Large intestine (tissue), 3 donors: ENCODE results near the gene CAMK2B. TPM values are rescaled to one million over a fixed set of nuclear protein-coding genes. Genes with fewer than 3 reads are reported as not detected.

Experiments
- DNase-seq, 2 donors: peaks; one replicate each; pipeline versions ENCODE4 v3.0.0 to v3.0.0-alpha.2; 2013
- H3K27ac ChIP-seq: one replicate; pipeline ENCODE4 v1.5.1; 2013; ENCODE audit warnings: low read length
- H3K27me3 ChIP-seq: 2 replicates; pipeline ENCODE4 v1.6.1; 2013; ENCODE audit warnings: low read length; ENCODE audit not compliant: control insufficient read depth, insufficient read depth
- H3K36me3 ChIP-seq: 2 replicates; pipeline ENCODE4 v1.6.1; 2013; ENCODE audit warnings: low read length; ENCODE audit not compliant: control insufficient read depth, insufficient read depth
- H3K4me1 ChIP-seq: one replicate; pipeline ENCODE4 v1.6.1; 2013; ENCODE audit warnings: low read length; ENCODE audit not compliant: control insufficient read depth, insufficient read depth
- H3K4me3 ChIP-seq: one replicate; pipeline ENCODE4 v1.5.1; 2013; ENCODE audit warnings: low read length
- H3K9me3 ChIP-seq: one replicate; pipeline ENCODE4 v1.6.1; 2013; ENCODE audit warnings: mild to moderate bottlenecking, low read depth, low read length, moderate library complexity; ENCODE audit not compliant: control insufficient read depth
- WGBS: methylation state at CpG from one replicate; pipeline ENCODE4 v1.1.5; 2013; ENCODE audit warnings: low lambda C conversion rate; ENCODE audit not compliant: insufficient coverage; 5-methylcytosine and 5-hydroxymethylcytosine counted together
- polyA plus RNA-seq: library from polyadenylated mRNA; unstranded; fragments of 120-200 nt; gene quantifications from one replicate; pipeline ENCODE4 v1.2.1, GENCODE V29; 2013

CAMK2B gene
- polyA plus RNA-seq, 1 donor: 4.4 TPM

DNA sequence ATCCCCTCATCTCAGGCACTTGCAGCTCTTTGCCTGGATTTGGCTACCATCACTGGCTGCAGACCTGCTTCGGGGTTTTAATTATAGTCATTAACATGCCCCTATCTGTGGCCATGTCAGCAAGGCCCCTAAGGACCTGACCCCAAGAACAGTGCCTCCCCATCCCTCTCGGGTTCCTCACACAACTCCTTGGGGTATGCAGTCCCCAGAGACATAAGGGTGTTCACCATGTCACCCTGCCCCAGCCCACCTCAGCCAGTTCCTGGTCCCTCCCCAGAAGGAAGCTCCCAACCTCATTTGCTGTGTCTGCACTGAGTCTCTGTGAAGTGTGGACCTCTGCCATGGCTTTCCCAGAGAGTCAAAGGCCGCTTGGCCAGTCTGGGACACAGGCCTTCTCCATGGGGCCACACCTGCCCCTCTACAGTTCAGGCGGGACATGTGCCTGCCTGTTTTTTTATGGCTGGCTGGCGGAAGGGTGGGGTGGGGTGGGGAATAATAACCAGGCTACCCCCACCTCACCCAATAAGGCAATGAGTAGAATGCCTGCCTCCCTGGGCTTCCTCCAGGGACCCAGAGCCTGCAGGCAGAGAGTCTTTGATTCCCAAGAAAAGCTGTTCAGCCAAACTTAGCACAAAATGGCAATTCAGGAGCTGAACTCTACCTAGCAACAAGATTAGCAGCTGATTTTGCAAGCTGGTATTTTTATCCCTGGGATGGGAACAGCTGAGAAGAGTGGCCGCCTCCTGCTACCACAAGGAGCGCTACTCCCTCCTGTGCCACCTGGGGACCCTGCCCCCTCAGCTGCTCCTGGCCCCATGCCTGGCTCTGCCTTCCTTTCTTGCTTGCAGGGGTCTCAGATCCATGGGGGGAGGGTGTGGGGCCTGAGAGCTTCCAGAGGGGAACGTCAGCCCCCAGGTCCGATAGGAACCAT, 23.7 kb upstream of the CAMK2B start:
- Histone ChIP-seq H3K4me1 (no peaks in the 10 kb centered on the region), H3K36me3 (no peaks in the 10 kb centered on the region), H3K4me3 (no peak overlapping the region), H3K9me3 (no peaks in the 10 kb centered on the region), H3K27ac (no peak overlapping the region), H3K27me3 (peaks cover 3% of the 10 kb centered on the region)
- no CpG with 5 or more reads among the region's 9 CpGs for WGBS
- no peak for DNase-seq

DNA sequence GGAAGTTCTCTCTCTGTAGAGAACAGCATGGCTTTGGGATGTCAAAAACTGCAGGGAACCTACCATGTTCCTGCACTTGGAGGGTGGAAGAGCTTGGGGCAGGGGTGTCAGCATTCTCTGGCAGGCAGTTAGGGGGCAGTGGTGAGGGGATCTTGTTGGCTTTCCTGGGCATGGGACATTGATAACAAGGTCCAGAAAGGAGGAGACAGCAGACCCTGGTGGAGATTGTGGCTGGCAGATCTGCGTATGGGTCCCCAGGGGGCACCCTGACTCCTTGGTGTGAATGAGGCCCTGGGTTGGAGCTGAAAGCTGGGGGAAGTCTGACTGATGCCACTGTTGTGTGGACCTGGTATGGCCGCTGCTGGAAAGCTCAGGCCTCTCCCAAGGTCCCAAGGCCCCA, 22.9 kb upstream of the CAMK2B start:
- Histone ChIP-seq H3K4me1 (no peaks in the 10 kb centered on the region), H3K27me3 (peaks cover 3% of the 10 kb centered on the region), H3K9me3 (no peaks in the 10 kb centered on the region), H3K36me3 (no peaks in the 10 kb centered on the region), H3K27ac (no peak overlapping the region), H3K4me3 (no peak overlapping the region)
- no CpG with 5 or more reads among the region's 2 CpGs for WGBS
- DNase-seq: no peak

DNA sequence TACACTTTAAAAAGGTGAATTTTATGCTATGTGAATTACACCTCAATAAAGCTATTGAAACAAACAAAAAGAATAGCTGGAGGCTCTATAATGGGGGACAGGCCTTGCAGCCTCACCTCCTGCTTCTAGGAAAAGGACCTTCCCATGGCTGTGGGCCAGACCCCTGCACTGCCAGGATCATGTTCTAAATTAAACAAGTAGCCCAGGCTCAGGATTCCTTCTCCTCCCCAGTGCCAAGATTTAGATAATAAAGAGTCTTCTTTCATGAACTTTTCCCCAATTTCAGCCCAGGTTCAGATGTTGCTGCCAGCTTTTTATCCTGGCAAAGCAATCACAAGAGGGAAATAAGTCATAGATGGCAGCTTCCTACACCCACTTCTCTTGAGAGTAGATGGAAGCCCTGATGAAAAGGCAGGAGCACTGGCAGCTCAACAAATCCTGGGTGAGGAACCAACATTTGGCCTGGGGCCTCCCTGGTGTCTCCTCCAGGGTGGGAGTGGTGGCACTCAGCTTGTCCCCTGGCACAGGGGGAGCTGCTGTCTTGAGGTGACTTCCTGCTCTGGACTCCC, 22.2 kb upstream of the CAMK2B start:
- DNase-seq: no peak
- Histone ChIP-seq H3K4me1 (no peaks in the 10 kb centered on the region), H3K27ac (no peak overlapping the region), H3K4me3 (no peak overlapping the region), H3K9me3 (no peaks in the 10 kb centered on the region), H3K36me3 (no peaks in the 10 kb centered on the region), H3K27me3 (peaks cover 3% of the 10 kb centered on the region)

DNA sequence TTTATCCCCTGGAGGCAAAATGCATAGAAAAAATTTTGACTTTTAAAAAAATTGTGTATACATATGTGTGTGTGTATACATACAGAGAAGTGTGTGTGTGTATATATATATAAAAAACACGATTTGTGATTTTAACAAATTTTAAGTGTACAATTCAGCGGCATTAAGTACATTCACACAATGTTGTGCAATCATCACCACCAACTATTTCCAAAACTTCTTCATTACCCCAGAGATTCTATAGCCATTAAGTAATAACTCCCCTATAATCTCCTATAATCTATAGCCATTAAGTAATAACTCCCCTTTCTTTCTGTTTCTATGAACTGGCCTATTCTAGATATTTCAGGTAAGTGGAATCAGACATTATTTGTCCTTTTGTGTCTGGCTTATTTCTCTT, 20.7 kb upstream of the CAMK2B start:
- WGBS: 92% methylated on average over 2 of the region's 2 CpGs
- Histone ChIP-seq H3K4me3 (no peak overlapping the region), H3K4me1 (no peaks in the 10 kb centered on the region), H3K9me3 (no peaks in the 10 kb centered on the region), H3K36me3 (no peaks in the 10 kb centered on the region), H3K27me3 (peaks cover 3% of the 10 kb centered on the region), H3K27ac (no peak overlapping the region)
- no peak for DNase-seq

GRCh38 chr7:44341401-44341800, 16.0 kb upstream of the CAMK2B start:
- no peak overlapping the region for H3K4me3 ChIP-seq
- H3K27me3 ChIP-seq: peaks cover 3% of the 10 kb centered on the region
- H3K4me1 ChIP-seq: no peaks in the 10 kb centered on the region
- DNase-seq: no peak
- WGBS: no CpG with 5 or more reads among the region's 3 CpGs
- no peak overlapping the region for H3K27ac ChIP-seq
- peaks cover 3% of the 10 kb centered on the region for H3K9me3 ChIP-seq
- H3K36me3 ChIP-seq: no peaks in the 10 kb centered on the region

GRCh38 chr7:44338600-44338999, 13.2 kb upstream of the CAMK2B start:
- H3K4me1 ChIP-seq: no peaks in the 10 kb centered on the region
- DNase-seq: no peak
- H3K36me3 ChIP-seq: no peaks in the 10 kb centered on the region
- H3K27me3 ChIP-seq: no peaks in the 10 kb centered on the region
- no peak overlapping the region for H3K4me3 ChIP-seq
- peaks cover 3% of the 10 kb centered on the region for H3K9me3 ChIP-seq
- 80% methylated on average over 1 of the region's 3 CpGs for WGBS
- H3K27ac ChIP-seq: no peak overlapping the region

- H3K27ac ChIP-seq: no peak overlapping the region
- no peaks in the 10 kb centered on the region for H3K27me3 ChIP-seq
- no peak for DNase-seq
- H3K36me3 ChIP-seq: no peaks in the 10 kb centered on the region
- H3K9me3 ChIP-seq: peaks cover 3% of the 10 kb centered on the region
- no peaks in the 10 kb centered on the region for H3K4me1 ChIP-seq
- H3K4me3 ChIP-seq: no peak overlapping the region
- no CpG with 5 or more reads among the region's 11 CpGs for WGBS
Measured at GRCh38 chr7:44336491-44336890, 11.1 kb upstream of the CAMK2B start.

- no peaks in the 10 kb centered on the region for H3K4me1 ChIP-seq
- peaks cover 3% of the 10 kb centered on the region for H3K9me3 ChIP-seq
- no peaks in the 10 kb centered on the region for H3K27me3 ChIP-seq
- H3K36me3 ChIP-seq: no peaks in the 10 kb centered on the region
- no peak overlapping the region for H3K27ac ChIP-seq
- no peak overlapping the region for H3K4me3 ChIP-seq
- DNase-seq: no peak
- no CpG with 5 or more reads among the region's 4 CpGs for WGBS
Measured at GRCh38 chr7:44335184-44335583, 9.8 kb upstream of the CAMK2B start.

- Histone ChIP-seq H3K9me3 (peaks cover 3% of the 10 kb centered on the region), H3K36me3 (no peaks in the 10 kb centered on the region), H3K27ac (no peak overlapping the region), H3K4me1 (no peaks in the 10 kb centered on the region), H3K4me3 (no peak overlapping the region), H3K27me3 (no peaks in the 10 kb centered on the region)
- no peak for DNase-seq
- WGBS: no CpG with 5 or more reads among the region's 11 CpGs
Measured at GRCh38 chr7:44334734-44335097, 9.3 kb upstream of the CAMK2B start.

DNA sequence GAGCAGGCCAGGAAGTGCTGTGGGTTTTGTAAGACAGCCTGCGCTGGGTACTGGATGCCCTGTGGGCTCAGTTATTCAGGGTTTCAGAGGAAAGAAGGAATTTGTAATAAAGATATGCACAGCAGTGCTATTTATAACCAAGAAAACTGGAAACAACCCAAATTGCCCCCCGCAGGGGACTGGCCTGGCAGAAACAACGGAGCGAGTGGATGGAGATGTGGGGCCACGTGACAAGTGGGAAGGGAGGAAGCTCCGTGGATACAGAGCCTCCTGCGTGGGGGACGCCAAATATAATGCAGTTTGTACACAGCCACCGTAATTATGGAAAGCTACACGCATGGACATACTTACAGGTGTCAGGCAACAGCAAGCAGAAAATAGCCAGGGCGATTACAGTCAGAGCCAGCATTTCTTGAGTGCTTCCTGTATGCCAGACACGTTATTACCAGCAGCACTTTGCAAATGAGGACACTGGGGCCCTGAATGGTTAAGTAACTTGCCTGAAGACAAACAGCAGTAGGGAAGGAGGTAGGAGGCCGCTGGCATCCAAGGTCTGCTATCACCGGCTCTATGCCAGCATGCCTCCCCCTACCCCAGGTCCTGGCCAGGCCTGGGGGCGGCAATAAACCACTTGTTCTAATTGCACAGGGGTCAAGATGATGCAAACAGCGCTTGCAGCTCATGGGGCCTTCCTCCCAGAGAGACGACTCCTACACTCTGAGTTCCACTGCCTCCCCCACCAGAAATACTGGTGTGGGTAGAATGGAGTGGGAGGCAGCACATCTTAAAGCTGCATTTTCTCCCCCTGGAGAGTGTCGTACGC, 8.7 kb upstream of the CAMK2B start:
- H3K27ac ChIP-seq: no peak overlapping the region
- WGBS: 90% methylated on average over 2 of the region's 19 CpGs
- no peak for DNase-seq
- H3K27me3 ChIP-seq: no peaks in the 10 kb centered on the region
- no peaks in the 10 kb centered on the region for H3K36me3 ChIP-seq
- peaks cover 3% of the 10 kb centered on the region for H3K9me3 ChIP-seq
- no peak overlapping the region for H3K4me3 ChIP-seq
- H3K4me1 ChIP-seq: no peaks in the 10 kb centered on the region
